ENCODE results near the gene SECISBP2.

- TF ChIP-seq SMAD1 (CRISPR knock-in tag; IDR thresholded peaks at IDR 0.05; ENCODE audit: borderline replicate concordance, low read depth) (no peak), SIN3A (IDR thresholded peaks at IDR 0.05; ENCODE audit: borderline replicate concordance, low read depth, low read length) (no peak), POLR2AphosphoS5 (IDR thresholded peaks at IDR 0.05; ENCODE audit: low read depth, low read length) (no peak), CHD2 (IDR thresholded peaks at IDR 0.05; ENCODE audit: low read depth, low read length) (no peak), ARNT (IDR thresholded peaks at IDR 0.05) (no peak), ZNF569 (CRISPR knock-in tag; IDR thresholded peaks at IDR 0.05; ENCODE audit: borderline replicate concordance) (no peak), MTERF4 (CRISPR knock-in tag; IDR thresholded peaks at IDR 0.05) (no peak), ZBTB21 (CRISPR knock-in tag; IDR thresholded peaks at IDR 0.05) (no peak), EZH2 (conservative IDR thresholded peaks at IDR 0.05; ENCODE audit: low read depth, low read length) (no peak), CTCF (CRISPR knock-in tag; IDR thresholded peaks at IDR 0.05) (no peak)
These were observed 43.7 kb downstream of the SECISBP2 start for GRCh38 chr9:89361816-89362646.
